Renal cortex interstitium (tissue), 11 donors: Measurements from ENCODE around the gene TNFSF12. TPM values are rescaled to one million over a fixed set of nuclear protein-coding genes. Genes with fewer than 3 reads are reported as not detected.

Source experiments
- DNase-seq, 11 donors: peaks; one replicate each; pipeline ENCODE4 v3.0.0-alpha.2; 2013; ENCODE audit warnings: low read depth in 9 of 11, low spot score in 4 of 11; ENCODE audit errors: extremely low read depth in 1 of 11
- polyA plus RNA-seq, 3 donors: library from polyadenylated mRNA; unstranded; fragments of 120-200 nt; gene quantifications; one replicate each; pipeline ENCODE4 v1.2.1, GENCODE V29; 2013; ENCODE audit not compliant: insufficient read length in 3 of 3

The TNFSF12 gene
- polyA plus RNA-seq, 3 donors, result 19.0 to 26.6 (median 26.6) TPM

DNA sequence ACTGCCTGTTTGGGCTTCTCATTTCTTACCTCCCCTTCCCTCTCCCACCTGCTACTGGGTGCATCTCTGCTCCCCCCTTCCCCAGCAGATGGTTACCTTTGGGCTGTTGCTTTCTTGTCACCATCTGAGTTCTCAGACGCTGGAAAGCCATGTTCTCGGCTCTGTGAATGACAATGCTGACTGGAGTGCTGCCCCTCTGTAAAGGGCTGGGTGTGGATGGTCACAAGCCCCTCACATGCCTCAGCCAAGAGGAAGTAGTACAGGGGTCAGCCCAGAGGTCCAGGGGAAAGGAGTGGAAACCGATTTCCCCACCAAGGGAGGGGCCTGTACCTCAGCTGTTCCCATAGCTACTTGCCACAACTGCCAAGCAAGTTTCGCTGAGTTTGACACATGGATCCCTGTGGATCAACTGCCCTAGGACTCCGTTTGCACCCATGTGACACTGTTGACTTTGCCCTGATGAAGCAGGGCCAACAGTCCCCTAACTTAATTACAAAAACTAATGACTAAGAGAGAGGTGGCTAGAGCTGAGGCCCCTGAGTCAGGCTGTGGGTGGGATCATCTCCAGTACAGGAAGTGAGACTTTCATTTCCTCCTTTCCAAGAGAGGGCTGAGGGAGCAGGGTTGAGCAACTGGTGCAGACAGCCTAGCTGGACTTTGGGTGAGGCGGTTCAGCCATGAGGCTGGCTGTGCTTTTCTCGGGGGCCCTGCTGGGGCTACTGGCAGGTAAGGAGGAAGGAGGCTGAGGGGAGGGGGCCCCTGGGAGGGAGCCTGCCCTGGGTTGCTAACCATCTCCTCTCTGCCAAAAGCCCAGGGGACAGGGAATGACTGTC lies 30.4 kb downstream of the TNFSF12 start, which contains the start of gene CD68:
TSS of gene CD68 (plus strand) at position 638 of the 833 bp plus-strand sequence. CDS start at position 678, 40 bp downstream.
- no peak for DNase-seq

DNA sequence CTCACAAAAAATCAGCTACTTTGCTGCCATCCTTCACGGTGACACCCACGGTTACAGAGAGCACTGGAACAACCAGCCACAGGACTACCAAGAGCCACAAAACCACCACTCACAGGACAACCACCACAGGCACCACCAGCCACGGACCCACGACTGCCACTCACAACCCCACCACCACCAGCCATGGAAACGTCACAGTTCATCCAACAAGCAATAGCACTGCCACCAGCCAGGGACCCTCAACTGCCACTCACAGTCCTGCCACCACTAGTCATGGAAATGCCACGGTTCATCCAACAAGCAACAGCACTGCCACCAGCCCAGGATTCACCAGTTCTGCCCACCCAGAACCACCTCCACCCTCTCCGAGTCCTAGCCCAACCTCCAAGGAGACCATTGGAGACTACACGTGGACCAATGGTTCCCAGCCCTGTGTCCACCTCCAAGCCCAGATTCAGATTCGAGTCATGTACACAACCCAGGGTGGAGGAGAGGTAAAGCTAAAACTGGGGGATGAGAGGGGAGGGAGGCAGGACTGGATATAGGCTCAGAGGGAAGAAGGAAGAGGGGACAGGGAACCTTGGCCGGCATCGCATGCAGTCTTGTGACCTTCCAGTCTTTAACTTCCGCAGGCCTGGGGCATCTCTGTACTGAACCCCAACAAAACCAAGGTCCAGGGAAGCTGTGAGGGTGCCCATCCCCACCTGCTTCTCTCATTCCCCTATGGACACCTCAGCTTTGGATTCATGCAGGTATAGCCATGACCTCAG lies 31.2 kb downstream of the TNFSF12 start:
- DNase-seq, result no peak

DNA sequence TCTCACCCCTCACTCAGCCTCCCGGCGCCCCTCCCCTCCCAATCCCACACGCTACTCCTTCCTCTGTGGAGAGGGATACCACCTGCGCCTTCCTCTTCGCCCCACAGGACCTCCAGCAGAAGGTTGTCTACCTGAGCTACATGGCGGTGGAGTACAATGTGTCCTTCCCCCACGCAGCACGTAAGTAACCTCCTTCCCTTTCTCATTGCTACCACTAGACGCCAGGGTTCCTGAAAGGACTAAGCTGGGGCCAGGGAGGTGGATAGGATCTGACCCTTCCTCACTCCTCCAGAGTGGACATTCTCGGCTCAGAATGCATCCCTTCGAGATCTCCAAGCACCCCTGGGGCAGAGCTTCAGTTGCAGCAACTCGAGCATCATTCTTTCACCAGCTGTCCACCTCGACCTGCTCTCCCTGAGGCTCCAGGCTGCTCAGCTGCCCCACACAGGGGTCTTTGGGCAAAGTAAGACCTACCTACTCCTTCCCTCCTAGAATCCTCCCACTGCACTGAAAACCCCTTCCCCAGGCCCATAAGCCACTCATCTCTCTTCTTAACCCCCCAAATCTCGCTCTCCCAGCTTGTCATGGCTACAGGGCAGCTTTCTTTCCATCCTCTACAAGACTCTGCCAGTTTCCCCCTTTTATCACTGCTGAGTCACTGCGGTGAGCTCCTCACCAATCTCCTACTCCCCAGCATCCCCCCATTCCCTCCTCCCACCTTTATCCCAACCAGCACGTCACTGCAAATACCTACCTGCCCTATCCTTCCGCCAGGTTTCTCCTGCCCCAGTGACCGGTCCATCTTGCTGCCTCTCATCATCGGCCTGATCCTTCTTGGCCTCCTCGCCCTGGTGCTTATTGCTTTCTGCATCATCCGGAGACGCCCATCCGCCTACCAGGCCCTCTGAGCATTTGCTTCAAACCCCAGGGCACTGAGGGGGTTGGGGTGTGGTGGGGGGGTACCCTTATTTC lies 32.0 kb downstream of the TNFSF12 start:
- DNase-seq, result no peak

DNA sequence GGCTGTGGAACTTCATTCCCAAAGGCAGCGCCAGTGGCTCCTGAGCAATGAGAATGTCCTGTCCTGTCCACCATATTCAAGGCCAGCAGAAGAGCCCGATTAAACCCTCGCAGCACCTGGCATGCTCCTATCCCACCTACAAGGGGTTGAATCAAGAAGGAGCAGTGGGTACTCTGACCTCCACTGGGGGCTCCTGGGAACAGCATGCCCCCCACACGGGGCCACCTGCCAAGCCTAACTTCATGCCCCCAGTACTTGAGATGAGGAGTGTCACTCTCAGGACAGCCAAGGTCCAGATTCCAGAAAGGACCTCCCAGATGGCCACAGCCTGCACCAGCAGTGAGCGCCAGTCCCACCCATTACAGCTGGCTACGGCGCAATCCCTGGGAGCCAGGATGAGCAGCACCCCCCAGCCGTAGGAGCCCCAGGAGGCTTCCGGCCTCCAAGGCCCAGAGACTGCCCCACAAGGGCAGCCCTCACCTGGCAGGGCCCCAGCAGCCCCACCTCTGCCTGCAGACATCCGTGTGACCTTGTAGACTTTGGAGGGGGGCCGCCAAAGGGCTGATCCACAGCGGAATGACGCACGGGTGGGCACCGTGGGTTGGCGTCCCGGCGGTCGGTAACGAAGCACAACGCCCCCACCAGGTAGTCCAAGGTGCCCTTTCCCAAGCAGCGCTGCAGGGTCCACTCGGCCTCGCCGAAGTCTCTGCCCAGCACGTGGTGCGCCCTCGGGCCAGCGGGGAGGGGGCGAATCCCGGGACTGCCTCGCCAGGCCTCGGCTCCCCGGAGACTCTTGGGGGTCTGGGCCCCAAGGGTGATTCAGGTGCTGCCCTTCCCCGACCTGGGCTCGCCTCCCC lies 33.8 kb downstream of the TNFSF12 start:
- DNase-seq, result no peak

DNA sequence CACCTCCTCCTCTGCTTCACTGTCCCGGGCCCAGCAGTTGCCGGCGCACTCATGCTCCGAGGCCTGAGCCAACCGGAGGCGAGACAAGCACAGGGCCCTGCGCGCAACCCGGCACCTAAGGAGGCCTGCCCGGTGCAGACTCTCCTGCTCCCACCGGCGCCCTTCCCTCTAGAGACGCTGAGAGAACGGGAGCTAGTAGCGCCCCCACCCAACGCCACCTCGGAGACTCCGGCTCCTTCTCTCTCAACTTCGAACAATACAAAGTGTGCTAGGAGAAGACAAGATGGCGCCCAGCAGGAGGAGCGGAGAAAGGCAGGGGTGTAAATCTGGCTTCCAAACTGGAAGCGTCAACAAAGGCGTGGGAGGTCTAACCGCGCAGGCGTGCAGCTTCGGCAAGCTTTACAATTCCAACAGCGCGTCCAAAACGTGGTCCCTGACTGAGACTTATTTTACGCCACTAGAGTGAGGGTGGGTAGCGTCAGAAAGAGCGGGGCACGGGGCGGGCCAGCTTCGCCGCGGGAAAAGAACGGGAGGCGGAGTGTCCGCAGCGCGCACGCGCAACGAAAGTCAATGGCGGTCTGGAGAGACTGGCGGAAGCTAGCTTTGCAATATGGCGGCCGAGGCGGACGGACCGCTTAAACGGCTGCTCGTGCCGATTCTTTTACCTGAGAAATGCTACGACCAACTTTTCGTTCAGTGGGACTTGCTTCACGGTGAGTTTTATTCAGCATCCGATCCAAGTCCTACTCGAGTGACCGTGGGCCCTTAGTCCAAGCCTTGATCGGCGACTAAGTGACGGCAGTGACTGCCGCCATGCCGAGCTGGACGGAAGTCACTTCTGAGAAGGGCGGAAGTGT lies 34.6 kb downstream of the TNFSF12 start, which contains the start of gene MPDU1:
TSS of gene MPDU1 (plus strand) at position 600 of the 857 bp plus-strand sequence. CDS start at position 611, 11 bp downstream.
- peak; percentile 95 to 98 (median 96) for DNase-seq

DNA sequence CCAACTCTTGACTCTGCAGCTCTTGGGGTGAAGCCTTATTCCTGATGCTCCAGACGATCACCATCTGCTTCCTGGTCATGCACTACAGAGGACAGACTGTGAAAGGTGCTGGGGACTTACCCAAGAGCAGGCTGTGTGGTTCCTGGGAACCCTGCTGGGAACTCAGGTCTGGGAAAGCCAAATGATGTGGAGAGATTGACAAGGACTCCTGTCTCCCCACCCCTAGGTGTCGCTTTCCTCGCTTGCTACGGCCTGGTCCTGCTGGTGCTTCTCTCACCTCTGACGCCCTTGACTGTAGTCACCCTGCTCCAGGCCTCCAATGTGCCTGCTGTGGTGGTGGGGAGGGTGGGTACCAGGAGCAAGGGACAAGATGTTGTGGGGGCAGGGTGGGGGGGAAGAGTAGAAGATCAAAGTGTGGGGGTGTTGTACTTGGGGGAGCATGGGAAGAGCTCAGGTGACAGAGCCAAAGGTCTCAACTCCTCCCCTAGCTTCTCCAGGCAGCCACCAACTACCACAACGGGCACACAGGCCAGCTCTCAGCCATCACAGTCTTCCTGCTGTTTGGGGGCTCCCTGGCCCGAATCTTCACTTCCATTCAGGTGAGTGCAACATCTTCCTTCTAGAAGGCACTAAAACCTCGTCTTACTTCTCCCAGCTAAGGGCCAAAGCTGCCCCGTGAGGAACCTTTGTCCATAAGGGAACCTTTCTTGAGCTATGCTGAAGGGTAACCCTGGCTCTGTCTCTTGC lies 38.0 kb downstream of the TNFSF12 start:
- DNase-seq, result no peak

DNA sequence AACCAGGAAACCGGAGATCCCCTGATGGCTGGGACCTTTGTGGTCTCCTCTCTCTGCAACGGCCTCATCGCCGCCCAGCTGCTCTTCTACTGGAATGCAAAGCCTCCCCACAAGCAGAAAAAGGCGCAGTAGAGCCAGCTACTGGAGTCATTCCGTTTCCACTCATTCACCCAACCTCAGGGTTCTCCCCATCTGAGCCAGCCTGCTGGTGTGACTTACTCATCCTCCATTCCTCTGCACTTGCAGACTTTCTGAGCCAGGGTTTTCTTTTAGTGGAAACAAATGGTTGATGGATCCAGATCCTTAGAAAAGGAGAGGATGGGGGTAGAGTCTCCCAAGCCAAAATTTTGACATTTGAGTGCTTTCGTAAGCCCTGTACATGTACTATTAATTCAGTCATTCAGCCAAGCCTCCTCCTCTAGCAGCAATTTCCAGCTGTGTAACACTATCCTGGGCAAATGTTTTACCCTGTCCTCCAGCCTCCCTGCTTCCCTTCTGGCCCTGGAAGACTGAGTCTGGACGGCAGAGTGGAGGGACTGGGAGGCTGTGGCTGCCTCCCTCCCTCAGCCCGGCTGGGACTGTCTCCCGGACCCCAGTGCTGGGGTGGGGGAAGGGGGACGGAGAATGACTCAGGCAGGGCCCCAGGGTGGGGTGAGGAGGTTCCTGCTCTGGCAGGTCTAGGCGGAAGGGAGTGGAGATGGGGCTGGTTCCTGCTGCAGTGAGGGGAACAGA lies 38.7 kb downstream of the TNFSF12 start:
- no peak for DNase-seq

DNA sequence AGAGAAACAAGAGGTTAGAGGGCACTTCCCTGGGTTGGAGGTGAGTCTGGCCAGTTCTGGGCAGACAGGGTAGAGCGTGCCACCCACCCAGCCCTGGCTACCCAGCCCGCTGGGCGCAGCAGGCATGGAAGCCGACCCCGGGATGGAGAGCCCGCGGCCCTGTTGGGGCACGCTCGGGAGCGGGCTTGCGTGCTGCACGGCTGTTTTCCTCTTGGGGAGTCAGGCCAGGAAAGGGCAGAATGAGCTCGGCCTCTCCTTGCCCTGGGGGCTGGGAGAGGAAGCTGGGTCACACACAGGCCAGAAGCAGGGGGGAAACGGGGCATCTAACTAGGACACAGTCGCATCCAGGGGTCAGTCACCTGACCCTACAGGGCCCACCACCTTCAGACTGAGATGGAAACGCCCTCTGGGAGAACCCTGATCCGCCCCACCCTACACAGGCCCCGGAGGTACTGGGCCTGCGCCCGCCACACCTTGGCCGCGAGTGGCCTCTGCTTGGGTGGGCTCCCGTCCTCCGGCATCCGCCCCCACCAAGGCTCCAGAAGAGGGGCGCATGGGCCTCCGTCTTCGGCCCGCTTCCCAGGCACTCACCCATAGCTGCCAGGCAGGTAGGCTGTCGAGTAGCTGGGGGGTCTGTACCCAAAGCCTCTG lies 39.8 kb downstream of the TNFSF12 start:
- no peak for DNase-seq

DNA sequence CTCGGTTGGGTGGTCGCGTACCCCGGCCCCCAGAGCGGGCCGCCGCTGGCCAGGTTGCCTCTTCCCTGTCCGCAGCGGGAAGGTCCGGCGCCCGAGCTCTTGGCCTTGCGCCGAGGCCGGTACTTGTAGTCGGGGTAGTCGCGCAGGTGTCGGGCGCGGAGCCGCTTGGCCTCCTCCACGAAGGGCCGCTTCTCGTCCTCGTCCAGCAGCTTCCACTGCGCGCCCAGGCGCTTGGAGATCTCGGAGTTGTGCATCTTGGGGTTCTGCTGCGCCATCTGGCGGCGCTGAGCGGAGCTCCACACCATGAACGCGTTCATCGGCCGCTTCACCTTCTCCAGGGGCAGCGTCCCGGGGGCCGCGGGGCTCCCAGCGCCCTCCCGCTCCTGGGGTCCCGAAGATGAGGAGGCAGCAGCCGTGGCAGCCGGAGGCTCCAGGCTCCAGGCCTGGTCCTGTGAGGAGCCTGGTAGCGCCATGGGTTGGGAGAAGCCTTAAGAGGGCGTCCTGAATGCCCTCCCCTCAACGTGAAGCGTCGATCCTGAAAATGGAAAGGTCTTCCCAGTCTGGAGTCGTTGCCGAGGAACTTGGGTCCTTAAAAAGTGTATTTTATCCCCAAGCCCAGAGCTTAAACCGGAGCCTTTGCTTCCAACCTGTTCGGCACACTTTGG lies 40.5 kb downstream of the TNFSF12 start:
- peak in 8 of 11 donors; percentile 79 to 86 (median 82) for DNase-seq

DNA sequence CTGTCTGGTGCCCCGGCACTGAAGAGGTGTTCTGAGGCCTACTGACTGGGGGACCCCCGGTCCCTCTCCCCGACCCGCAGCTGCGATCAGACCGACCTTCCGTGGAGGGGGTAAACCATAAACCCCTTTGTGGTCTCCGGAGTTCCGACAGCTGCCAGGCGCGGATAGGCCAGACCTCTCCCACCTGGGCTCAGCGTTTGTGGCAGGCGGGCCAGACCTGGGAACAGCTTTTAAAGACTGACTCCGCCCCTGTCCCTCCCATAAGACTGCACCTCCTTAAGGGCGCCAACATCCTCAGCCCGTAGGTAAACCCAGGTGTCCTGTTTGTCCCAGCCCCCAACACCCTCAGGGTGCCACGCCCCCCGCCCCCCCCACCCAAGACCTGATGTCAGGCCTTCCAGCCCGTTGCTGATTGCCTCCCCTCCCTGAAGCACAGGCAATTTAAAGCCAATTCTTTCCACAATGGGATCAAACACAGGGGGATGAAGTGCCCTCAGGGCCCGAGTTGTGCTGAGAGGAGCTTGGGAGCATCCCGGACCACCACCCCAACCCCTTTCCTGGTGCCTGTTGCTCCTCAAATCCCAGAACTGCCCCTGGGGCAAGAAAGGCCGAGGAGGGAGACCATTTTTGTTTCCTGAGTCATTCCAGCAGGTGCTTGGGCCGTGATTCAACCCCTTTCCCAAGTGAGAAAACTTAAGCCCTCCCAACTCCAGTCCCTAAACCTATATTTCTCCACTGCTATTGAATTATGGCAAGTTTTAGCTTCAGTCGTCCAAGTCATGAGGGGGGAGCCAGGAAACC lies 41.2 kb downstream of the TNFSF12 start, which contains the start of gene SOX15:
TSS of gene SOX15 (minus strand) at position 204 of the 801 bp plus-strand sequence. CDS start 418 bp downstream, outside the sequence.
- no peak for DNase-seq

DNA sequence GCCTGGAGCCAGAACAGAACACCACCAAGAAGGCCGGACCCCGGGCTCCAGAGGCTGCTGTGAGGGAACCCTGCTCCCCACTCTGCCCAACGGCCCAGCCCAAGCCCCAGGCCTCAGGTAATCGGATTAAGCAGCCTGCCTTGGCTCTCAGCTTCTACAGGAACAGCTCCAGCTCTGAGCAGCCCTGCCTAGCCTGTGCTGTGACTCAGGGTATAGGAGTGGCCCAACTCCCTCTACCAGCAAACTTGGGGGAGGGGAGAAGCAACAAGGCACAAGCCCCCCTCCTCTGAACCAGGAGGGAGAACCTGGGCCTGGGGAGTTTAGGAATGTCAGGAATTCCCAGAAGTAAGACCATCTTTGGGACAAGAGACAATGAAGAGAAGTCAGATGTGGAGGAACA lies 41.9 kb downstream of the TNFSF12 start:
- DNase-seq, result no peak

DNA sequence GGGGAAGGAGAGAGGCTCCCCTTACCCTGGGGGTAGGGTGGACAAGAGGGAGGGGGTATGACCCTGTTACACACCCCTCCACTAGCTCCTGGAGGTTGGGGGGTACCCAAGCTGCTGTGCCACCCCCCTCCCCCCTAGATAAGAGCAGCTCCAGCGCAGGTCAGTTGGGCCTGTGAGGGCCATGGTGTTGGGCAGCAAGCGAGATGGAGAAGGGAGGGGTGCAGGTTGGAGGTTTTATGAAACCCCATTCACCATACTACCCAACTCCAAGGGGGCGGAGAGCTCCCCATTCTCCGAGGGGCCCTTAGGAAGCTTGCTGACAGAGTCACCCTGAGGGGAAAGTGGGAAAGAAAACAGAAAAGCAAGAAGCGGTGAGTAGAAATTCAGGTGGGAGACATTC lies 42.7 kb downstream of the TNFSF12 start:
- DNase-seq, result no peak

DNA sequence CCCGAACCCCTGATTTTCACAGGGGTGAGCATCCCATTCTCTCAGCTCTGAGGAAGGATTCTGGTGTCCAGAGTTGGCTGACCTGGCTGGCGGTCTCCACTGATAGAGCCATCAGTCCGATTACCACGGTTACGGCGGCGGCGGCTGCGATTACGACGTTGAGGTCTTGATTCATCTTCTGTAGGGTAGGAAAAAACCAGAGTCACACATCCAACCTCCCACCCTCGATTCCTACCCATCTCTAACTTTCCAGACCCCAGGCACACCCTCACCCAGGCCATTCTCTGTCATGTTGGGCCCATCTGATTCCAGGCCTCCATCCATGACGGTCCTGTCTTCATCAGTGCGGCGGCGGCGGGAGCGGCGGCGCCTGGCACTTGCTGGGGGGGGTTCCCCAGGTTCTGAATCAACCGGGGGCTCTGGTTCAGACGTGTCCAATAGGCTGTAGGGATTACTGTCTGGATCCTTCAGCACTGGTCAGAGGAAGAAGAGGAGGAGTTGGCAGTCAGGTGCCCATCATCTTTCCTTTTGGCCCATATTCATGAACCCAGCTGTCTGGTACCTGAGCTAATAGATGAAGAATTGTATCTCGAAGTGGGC lies 43.7 kb downstream of the TNFSF12 start:
- DNase-seq, result no peak

DNA sequence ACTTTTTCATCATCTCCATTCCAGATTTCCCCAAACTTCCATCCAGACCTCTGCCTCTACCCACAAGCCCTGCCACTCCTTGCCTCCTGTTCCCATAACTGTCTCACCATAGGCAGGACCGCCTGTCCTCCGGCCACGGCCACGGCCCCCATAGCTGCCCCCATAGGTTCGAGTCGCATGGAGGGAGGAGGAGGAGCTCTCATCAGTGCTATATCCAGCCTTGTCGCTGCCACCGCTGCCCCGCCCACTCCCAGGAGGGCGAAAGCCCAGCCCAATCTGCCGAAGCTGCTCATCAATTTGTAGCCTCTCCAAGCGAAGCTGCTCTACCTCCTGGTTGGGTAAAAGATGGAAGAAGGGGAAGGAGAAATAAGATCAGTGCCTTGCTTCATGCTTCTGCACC lies 44.4 kb downstream of the TNFSF12 start:
- DNase-seq, result no peak
